ENCODE data around the gene LRP4.

LRP4 gene

GRCh38 chr11:46920755-46921154 lies 2.4 kb upstream of the LRP4 start:
- DNase-seq, result no peak

DNA sequence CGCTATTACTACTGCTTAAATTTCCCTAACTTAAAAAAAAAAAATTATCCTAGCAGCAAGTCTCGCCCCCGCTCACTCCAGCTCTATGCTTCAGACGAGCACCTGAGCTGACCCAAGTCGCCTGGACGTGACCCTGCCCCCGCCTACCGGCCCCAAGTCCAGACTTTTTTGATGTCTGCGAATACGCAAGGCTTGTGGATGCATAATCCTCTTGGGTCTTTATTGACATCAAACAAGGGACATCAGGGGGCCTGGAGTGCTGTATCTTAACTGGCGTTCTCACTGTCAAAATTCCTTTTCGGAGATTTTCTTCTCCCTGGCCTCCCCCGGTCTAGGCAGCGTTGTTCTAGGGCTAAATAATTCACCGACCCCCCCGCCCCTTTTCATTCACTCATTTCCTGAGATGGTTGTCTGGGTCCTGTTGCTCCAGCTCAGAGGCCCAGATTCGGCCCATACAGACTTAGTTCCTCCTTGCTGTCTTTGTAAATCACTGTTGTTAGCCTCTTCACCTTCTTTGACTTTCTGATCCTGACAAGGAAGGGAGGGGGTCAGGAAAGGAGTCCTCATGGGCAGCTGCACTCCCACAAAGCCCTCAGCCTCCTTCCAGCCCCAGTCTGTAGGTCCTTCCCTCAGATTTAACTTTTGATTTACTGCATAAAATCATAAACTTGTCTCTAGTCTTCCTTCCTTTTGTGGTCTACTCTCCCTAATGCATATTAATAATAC lies 601 bp upstream of the LRP4 start:
- DNase-seq, result no peak

GRCh38 chr11:46917762-46918082 lies 628 bp downstream of the LRP4 start:
- DNase-seq, result no peak

GRCh38 chr11:46917109-46917761 lies 1.1 kb downstream of the LRP4 start:
- no peak for DNase-seq

DNA sequence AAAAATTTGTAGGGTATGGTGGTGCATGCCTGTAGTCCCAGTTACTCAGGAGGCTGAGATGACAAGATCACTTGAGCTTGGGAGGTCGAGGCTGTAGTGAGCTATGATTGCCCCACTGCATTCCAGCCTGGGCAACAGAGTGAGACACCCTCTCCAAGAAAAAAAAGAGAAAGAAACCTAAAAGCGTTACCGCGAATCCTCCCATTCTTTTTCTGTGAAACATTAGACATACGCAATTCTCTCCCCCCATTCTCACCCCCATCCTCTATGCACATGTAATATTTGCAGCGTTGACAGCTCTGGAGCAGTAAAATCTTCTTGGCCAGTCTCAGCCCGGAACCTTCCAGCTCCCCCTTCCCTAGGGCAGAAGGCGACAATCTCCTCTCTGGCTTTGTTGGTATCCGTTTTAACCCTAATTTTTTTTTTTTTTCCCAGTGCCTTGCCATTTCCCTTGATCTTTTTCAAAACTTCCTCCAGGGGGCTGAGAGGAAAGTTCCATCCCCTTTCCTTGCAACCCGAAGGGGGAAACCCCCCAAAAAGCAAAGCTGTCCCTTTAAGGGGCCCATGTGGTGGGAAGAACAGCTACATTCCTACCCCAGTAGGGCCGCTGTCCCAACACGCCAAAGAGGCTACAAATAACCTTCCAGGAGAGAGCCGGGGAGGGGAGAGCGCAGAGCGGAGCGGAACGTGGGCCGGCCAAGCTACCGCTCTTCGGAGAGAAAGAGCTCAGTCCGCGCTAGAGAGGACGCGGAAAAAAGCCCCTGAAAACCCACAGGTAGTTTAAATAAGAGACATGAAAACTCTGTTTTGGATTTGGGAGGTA lies 1.9 kb downstream of the LRP4 start:
- DNase-seq, result peak; percentile 3

DNA sequence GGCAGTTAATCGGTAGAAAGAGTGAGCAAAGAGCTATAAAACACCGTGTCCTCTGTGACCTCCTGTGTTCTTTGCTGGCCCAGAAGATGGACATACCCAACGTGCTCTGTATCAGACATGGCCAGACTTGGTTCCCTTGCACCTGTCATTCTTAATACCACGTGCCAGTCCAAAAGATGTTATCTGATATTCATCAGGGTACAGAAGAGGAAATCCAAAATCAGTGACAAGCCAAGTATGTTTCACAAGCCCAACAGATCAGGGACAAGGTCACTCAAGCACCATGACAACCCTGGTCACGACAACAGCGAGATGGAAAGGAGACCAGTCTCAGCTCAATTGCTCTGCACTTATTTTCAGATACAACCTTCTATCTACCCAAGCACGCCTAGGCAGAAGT lies 3.4 kb downstream of the LRP4 start:
- no peak for DNase-seq

GRCh38 chr11:46914363-46914762 lies 4.0 kb downstream of the LRP4 start:
- no peak for DNase-seq

DNA sequence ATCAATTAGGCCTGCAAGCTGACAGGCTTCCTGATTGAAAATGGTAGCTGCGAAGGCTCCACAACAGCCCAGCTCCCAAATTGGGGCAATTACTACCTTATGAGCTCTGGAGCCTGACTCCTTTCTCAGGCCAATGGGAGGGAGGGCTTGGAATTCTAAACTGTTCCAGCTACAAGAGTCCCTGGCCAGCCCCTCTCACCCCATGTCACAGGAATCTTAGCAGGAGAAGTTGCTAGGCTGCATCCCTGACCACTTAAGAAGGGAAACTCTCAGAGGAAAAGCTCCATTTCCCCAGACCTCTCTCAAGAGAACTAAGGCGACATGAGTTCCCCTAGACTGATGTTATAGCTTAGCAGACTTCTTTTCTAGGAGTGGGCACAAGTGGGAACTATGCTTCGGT lies 4.9 kb downstream of the LRP4 start:
- no peak for DNase-seq

DNA sequence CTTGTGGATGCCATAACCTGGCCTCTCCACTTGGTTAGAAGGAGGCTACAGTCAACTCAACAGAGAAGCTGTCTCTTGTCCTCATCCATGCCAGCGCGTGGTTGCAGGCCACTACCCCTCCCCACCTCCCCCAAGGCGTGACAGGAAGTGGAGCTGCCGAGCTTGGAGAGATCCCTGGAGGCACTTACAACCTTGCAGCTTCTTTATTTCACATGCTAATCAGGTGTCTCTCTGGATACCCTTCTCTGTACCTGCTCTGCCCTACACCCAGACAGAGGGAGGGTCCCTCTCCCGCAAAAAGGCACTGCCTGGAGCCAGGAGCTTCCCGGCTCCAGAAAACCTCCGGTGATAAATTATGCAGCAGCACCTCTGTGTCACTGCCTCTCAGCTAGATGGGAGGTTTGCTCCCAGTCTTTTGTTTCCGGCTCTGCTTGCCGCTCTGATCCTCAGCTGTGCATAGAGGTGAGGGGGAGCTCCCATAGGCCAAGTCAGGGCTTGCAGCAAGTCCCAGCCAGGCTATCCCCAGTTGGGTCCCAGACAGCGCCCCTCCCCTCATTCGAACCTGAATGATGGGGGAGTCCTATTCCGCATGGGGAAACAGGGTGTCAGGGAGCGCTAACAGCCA lies 5.7 kb downstream of the LRP4 start:
- no peak for DNase-seq

GRCh38 chr11:46907606-46908005 lies 10.7 kb downstream of the LRP4 start:
- DNase-seq, result no peak

- no peak for DNase-seq
Observed at GRCh38 chr11:46906609-46907041, 11.7 kb downstream of the LRP4 start.

DNA sequence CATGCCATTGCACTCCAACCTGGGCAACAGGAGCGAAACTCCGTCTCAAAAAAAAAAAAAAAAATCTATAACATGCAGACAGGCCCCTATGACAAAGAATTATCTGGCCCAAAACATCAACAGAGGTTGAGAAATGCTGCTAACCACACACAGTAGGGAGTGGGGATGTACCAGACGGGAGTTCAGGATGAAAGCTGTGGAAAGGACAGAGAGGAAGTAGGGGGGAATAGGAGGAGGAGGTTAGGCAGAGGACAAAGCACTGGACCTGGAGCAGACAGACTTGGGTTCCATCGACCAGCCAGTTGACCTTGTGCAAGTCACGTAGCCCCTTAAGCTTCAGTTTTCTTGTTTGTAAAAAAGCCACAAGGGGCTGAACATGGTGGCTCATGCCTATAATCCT lies 12.5 kb downstream of the LRP4 start:
- DNase-seq, result no peak

DNA sequence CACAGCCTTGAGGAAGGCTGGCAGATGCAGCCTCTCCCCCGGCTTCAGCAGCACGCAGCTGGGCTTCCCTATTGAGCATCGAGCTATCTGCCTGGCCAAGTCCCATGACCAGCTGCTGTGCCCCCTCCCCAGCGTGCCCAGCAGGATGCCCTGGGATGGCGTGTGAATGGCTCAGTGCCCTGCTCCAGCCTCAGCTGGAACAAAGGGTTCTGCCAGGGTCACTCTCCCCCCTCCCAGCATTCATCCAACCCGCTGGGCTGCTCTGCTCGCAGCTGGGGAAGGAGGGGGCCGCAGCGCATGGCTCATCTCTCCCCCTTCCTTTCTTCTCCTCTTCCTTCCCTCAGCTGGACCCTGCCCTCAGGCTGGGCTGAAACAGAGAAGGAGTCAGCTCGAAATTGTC lies 14.5 kb downstream of the LRP4 start:
- peak; percentile 5 for DNase-seq

- no peak for DNase-seq
Observed at GRCh38 chr11:46902694-46903093, 15.7 kb downstream of the LRP4 start.

GRCh38 chr11:46901156-46901555 lies 17.2 kb downstream of the LRP4 start:
- DNase-seq, result no peak

GRCh38 chr11:46900091-46900746 lies 18.1 kb downstream of the LRP4 start:
- no peak for DNase-seq

DNA sequence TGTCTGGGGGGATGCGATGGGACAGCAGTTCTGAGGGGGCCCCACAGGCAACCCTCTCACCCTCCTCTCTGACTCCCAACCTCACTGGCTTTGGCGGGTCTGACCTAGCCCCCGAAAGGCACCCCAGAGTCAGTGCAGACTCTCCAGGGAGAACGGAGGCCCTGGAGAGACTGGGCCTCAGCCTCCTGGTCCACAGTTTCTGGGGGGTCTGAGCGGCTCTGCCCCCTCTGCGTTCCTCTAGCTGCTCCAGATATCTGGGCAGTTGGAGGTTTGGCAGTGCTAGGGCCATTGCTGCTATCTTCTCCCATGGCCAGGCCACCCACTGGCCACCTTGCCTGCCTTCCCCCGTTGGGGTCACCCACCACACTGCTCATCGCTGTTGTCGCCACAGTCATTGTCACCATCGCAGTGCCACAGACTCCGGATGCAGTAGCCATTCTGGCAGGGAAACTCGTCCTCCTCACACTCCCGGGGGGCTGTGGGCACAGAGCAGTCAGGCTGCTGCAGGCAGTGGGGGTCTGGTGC lies 18.8 kb downstream of the LRP4 start:
- DNase-seq, result no peak

DNA sequence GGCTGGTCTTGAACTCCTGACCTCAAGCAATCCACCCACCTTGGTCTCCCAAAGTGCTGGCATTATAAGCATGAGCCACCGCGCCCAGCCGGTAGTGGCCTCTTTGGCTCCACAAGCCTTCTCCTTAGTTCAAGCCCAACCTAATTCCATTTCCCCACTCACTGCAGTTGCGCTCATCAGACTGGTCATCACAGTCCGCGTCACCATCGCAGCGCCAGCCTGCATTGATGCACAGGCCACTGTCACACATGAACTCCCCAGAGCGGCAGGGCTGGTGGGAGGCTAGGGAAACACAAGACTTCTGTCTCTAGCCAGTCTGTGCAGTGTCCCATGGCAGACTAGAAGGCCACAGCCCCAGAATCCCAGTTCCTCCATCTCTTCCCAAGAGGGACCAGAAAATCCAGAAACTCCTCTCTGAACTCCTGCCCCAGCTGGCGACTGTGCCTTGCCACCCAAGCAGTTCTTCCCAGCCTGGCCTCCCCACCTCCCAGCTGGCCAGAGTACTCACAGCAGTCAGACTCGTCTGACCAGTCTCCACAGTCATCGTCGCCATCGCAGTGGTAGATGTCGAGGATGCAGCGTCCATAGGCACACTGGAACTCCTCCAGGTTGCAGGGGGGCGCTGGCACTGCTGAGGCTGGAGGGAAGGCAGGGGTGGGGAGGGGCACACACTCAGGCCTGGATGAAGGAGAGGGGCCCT lies 19.8 kb downstream of the LRP4 start:
- DNase-seq, result no peak

DNA sequence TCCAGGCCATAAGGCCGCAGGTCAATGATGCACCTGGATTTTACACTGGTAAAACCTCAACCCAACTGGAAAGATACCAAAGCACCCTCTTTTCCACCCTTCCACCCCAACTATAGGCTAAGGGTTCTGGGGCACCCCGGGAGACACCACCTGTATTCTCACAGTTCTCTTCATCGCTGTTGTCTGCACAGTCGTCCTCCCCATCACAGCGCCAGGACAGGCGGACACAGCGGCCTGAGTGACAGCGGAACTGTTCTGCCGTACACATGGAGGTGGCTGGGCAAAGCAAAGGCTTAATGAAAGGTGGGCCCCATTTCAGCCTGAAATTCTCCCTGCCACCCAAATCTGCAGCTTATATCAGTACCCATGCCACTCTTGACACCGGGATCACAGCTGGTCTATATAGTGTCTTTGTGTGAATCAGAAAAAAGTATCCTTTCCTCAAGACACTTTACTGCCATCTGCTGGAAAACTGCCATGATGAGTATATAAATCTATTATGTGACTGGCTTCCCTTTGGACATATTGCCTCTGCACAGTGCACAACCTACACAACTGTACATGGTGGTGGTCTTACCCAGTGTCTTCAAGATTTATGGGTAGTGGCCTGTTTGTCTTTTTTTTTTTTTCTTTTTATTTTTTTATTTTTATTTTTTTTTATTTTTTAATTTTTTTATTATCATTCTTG lies 21.5 kb downstream of the LRP4 start:
- peak; percentile 56 for DNase-seq

- DNase-seq, result peak; percentile 68
Observed at GRCh38 chr11:46895821-46896220, 22.5 kb downstream of the LRP4 start.

DNA sequence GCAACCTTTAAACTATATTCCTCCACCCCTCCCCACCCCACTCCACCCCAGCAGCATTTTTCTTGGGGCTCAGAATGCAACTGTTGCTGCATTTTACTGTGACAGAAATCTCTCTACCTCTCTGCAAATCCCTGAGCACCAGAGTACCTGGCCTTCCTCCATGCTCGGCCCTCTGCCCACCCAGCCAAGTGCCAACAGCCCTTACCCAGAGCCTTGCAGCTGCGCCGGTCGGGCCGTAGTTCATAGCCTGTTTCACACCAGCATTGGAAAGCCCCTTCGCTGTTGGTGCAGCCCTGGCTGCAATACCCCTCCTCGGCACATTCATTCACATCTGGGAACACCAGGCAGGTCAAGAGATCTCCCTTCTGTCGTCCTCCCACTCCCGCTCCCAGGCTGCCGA lies 23.4 kb downstream of the LRP4 start:
- no peak for DNase-seq

- DNase-seq, result no peak
Observed at GRCh38 chr11:46894506-46894905, 23.8 kb downstream of the LRP4 start.
